Occipital lobe (tissue), 2 donors: ENCODE results near the gene STRBP. TPM values are rescaled to one million over a fixed set of nuclear protein-coding genes. Genes with fewer than 3 reads are reported as not detected.
"Not testable (repeated sequence)": the region's sequence is repeated elsewhere in the genome, so short reads cannot be mapped to it uniquely, and the experiment has no call there.

Source experiments
- DNase-seq: peaks from one replicate; lab custom pipeline; 2025; lab: John Stamatoyannopoulos, UW
- total RNA-seq: library from RNA; depleted of rRNA; stranded (reverse); fragments of >200 nt; gene quantifications from one replicate; pipeline ENCODE4 v1.2.3, GENCODE V29; 2014

Gene STRBP
- total RNA-seq, 1 donor from 2014 or later: 97.5 TPM

GRCh38 chr9:123283048-123283408, 14.6 kb upstream of the STRBP start:
- no peak for DNase-seq

- no peak for DNase-seq
These were observed 14.1 kb upstream of the STRBP start for GRCh38 chr9:123282362-123283047.

- DNase-seq: no peak
These were observed 13.4 kb upstream of the STRBP start for GRCh38 chr9:123281659-123282350.

- DNase-seq: not testable (repeated sequence)
These were observed 10.6 kb upstream of the STRBP start for GRCh38 chr9:123278879-123279493.

- DNase-seq: no peak
These were observed 10.0 kb upstream of the STRBP start for GRCh38 chr9:123278361-123278760.

GRCh38 chr9:123276551-123276950, 8.2 kb upstream of the STRBP start:
- no peak for DNase-seq

GRCh38 chr9:123271133-123271532, 2.7 kb upstream of the STRBP start:
- DNase-seq: not testable (repeated sequence)

GRCh38 chr9:123269281-123269680, 895 bp upstream of the STRBP start:
- DNase-seq: no peak

- no peak for DNase-seq
These were observed 254 bp downstream of the STRBP start for GRCh38 chr9:123268199-123268464.

GRCh38 chr9:123267481-123268198, 746 bp downstream of the STRBP start:
- no peak for DNase-seq

GRCh38 chr9:123266655-123267399, 1.6 kb downstream of the STRBP start:
- DNase-seq: no peak

GRCh38 chr9:123265833-123266232, 2.6 kb downstream of the STRBP start:
- no peak for DNase-seq

GRCh38 chr9:123263227-123263626, 5.2 kb downstream of the STRBP start:
- DNase-seq: no peak

GRCh38 chr9:123262338-123262737, 6.0 kb downstream of the STRBP start:
- no peak for DNase-seq

- no peak for DNase-seq
These were observed 7.2 kb downstream of the STRBP start for GRCh38 chr9:123261006-123261677.

GRCh38 chr9:123260340-123260739, 8.0 kb downstream of the STRBP start:
- DNase-seq: no peak

GRCh38 chr9:123257276-123257675, 11.1 kb downstream of the STRBP start:
- no peak for DNase-seq

GRCh38 chr9:123255718-123256117, 12.7 kb downstream of the STRBP start:
- DNase-seq: no peak

GRCh38 chr9:123253204-123253603, 15.2 kb downstream of the STRBP start:
- no peak for DNase-seq

- DNase-seq: no peak
These were observed 16.6 kb downstream of the STRBP start for GRCh38 chr9:123251741-123252140.

GRCh38 chr9:123251324-123251723, 17.1 kb downstream of the STRBP start:
- DNase-seq: no peak
